Activated CD4-positive, alpha-beta T cell treated with anti-CD3 and anti-CD28 coated beads, Interleukin-2, amount 50 U/mL, for 48 hours (primary cell): ENCODE measurements around the gene SLC30A1.
A peak's percentile ranks its signal among the peaks of the same experiment; 100 is the strongest.
"Not testable (repeated sequence)": the region's sequence is repeated elsewhere in the genome, so short reads cannot be mapped to it uniquely, and the experiment has no call there.

Source experiments
- DNase-seq, 2 experiments: peaks; one replicate each; pipeline ENCODE4 v3.0.0-alpha.2; 2020

The SLC30A1 gene

DNA sequence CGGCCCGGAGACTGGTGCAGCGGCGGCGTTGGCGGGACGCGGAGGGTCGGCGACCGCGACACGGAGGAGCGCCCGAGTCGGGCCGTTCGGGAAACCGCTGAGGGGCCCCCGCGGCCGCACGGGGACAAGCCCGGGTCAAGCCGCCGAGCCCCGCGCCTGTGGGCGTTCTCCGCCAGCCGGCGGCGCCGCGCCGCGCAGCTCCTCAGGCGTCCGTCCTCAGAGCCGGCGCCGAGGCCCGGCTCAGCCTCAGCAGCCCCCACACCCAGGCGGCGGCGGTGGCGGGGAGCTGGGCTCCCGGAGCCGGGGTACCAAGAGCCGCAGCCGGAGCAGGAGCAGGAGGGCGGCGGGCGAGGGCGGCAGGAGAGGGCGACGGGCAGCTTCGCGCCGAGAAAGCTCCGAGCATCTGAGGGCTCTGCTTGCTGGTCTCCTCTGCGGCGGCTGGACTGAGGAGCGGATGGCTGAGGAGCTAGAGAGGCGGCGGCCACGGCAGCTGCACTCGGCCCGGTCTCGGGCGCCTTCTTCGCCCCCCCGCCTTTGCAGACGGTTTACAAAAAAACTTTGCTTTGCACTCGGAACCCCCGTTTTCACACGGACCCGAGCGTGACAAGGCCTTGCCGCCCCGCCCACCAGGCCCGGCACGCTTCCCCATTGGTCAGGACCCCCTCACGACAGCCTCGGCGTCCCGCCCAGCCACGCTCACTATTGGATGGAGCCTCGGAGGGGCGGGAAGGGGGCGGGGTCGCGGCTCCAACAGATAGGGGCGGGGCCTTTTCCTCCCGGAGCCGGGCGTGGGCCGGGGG lies at the start of gene SLC30A1:
SLC30A1 (minus strand) TSS at position 522 of the 800 bp plus-strand sequence. CDS start 549 bp downstream, outside the sequence.
- peak; percentile 100 for DNase-seq

- DNase-seq = no peak
Observed at GRCh38 chr1:211628417-211628816, 49.5 kb upstream of the SLC30A1 start.

- no peak for DNase-seq
Observed at GRCh38 chr1:211627259-211627658, 48.3 kb upstream of the SLC30A1 start.

GRCh38 chr1:211625866-211626265 lies 46.9 kb upstream of the SLC30A1 start:
- DNase-seq = not testable (repeated sequence)

DNA sequence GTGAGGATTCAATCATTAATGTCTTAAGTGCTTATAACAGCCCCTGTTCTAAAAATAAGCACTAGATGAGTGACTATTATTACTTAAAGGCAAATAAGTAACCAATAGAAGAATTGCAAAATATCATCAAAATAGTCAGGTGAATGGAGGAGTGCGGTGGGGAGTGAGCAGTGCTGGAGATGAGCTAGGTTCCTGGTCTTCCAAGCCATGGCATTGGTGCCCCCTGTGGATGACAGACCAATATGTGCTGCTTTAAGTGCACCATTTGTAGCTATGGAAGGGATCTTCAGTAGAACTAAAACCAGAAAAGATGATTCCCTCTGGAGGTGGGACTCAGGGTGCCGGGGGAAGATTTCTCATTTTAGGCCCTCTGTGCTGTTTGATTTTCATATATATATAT lies 46.1 kb upstream of the SLC30A1 start:
- DNase-seq = peak in 1 of 2 experiments; percentile 6

GRCh38 chr1:211623515-211623914 lies 44.6 kb upstream of the SLC30A1 start:
- no peak for DNase-seq

DNA sequence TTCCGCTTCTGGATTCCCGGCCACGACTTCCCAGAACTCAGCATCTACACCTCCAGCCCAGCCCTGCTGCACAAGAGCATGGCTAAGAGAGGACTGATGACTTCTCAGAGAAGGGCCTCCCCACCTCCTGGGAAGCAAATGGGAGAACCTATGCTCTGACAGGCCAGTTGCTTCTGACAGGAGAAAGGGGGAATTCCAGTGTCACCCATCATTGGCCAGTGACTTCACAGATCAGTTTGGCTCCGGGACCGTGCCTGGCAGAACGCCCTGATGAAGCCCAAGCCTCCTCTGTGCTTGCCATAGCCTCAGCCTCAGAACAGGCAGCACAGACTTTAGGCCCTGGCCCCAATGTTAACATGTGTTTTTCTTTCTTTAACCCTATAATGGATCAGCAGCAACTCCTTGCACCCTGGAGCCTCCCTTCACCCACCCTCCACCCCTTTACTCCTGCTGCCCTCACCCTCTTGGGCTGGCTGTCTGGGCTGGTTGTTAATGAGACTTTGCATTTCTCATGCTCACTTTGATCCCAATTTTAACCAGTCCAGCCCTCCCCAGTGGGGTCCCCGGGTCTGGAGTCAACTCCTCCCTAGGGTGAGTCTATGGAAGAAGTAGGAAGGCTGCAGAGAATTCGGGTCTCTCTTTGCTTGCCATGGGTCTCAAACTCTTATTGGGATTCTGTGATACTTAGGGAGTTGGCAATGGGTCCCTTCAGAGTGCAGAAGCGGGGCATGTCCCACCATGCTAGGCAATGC lies 42.7 kb upstream of the SLC30A1 start:
- DNase-seq = no peak

DNA sequence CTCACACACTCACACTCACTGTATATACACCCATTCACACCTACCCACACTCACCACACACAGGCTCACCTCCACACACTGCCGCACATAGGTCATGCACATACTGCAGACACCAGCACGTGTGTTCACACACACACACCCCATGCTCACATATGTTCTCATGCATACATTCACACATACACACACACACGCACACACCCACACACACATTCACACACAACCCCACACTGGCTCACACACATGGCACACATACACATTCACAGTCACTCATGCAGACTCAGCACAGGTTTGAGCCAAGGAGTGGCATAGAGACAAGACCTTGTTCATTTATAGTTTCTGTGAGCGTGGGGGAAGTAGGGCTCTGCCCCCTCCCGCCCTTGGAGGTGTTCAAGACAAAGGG lies 41.1 kb upstream of the SLC30A1 start:
- DNase-seq = no peak

GRCh38 chr1:211619033-211619996 lies 40.4 kb upstream of the SLC30A1 start:
- no peak for DNase-seq

DNA sequence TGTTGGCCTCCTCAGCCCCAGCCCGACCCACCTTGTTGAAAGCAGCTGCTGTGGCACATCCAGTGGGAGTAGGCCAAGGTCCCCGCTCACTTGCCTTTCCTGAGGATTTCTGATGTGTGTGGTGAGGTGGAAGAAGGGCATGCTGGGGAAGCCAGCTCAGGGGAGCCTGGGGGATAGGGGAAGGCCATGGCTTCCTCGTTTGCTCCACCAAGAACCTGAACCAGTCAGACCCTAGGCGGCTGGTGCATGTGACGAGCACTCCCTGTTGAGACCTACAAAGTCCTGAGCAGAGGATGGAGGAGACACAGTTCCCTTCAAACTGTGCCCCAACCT lies 38.0 kb upstream of the SLC30A1 start:
- no peak for DNase-seq

- DNase-seq = no peak
Observed at GRCh38 chr1:211616231-211616964, 37.4 kb upstream of the SLC30A1 start.

DNA sequence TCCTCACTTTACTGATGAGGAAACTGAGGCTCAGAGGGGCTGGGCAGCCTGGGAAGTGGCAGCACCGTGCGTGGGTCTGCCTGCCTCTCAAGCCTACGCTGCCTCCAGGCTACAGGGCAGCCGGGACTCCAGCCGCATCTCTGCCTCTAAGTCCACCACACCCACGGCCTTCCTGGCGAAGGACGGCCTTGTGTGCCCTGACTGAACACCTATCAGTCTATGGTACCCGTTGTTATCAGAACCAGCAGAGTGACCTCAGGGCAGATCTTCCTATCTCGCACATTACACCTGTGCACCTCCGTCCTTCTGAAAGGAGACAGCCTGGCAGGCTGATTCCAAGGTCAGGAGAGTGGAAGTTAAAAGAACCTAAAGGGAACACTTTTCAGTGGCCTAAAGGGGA lies 35.7 kb upstream of the SLC30A1 start:
- no peak for DNase-seq

DNA sequence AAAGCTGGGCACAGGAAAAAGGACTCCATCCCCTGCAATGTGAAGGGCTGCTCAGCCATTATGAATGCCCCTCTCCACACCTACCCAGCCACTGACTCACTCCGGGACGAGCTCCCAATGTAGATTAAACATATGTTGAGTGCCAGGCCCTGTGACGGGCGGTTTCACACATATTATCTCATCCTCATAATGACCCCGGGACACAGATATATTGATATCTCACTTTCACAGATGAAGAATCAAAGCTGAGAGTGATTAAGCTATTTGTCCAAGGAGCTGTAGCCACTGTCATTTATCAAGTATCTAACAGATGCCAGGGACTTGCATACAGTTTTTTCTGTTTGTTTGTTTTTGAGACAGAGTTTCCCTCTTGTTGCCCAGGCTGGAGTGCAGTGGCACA lies 35.0 kb upstream of the SLC30A1 start:
- no peak for DNase-seq

GRCh38 chr1:211613108-211613947 lies 34.4 kb upstream of the SLC30A1 start:
- no peak for DNase-seq

- no peak for DNase-seq
Observed at GRCh38 chr1:211612786-211613107, 33.8 kb upstream of the SLC30A1 start.

DNA sequence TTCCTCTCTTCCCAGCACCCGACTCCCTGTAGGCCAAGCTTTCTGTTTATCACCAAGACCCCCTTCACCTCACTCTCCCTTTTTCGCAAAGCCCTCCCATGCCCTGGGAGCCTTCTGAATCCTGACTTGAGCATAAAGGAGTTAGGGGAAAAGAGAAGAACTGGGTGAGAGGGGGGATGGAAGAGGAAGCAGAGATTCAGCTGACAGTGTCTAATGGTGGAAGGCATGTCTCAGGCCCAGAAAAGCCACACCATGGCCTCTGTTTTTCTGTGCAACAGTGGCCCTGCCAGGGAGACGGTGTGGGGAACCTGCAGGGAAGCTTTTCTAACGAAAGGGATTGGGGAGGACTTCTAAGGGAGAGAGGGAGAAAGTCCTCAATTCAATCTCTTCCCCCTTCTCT lies 32.9 kb upstream of the SLC30A1 start:
- DNase-seq = no peak

DNA sequence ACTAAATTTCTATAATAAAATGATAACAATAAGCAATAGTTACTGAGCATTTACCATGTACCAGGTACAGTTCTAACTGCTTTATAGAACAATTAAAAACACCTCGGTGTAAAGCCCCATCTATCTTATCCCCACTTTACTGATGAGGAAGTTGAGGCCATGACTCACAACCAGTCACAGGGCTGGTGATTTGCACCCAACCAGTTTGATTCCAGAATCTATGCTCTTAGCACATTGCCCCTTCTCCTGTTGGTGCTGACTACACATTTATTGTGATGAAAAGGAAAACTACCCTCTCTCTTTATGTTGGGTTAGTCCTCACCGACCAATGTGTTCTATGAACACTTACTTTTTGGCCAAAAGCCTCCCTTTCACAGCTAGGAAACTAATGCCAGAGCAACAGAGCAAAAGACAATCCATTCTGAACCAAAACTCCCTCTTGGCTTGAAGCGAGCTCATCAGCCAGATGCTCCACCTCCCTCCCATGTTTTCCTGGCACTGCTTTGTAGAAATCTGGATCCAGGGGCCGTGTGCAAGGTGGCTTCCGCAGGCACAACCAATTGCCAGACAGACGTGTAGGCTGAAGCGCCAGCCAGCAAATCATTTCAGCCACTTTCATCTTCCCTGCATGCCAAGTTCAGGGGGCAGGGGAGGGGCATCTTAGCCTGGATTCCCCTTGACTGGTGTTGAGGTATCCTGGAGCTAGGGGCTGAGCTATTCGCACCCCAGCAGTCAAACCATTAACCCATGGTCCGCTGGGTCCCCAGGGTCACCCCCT lies 32.0 kb upstream of the SLC30A1 start:
- no peak for DNase-seq

- no peak for DNase-seq
Observed at GRCh38 chr1:211609120-211610024, 30.4 kb upstream of the SLC30A1 start.

- no peak for DNase-seq
Observed at GRCh38 chr1:211607754-211608473, 29.0 kb upstream of the SLC30A1 start.
